T-helper 2 cell treated with Interferon-gamma antibody and Interleukin-4, amounts not matched to agents 100 ng/mL and 5 ng/mL, for 36 hours (primary cell): ENCODE data around the gene PGM2L1. TPM values are rescaled to one million over a fixed set of nuclear protein-coding genes. Genes with fewer than 3 reads are reported as not detected.
"Not testable (repeated sequence)": the region's sequence is repeated elsewhere in the genome, so short reads cannot be mapped to it uniquely, and the experiment has no call there.

Experiments
- intact Hi-C: fragments of 100-400 bp; cut with micrococcal nuclease; formaldehyde crosslinking; loops from one replicate; pipeline ENCODE4 v1.15.1; 2023
- total RNA-seq: library from RNA; stranded (reverse); gene quantifications from 2 replicates; pipeline ENCODE4 v1.2.3, GENCODE V29; 2022

The PGM2L1 gene
- total RNA-seq, 1 donor from 2014 or later: 8.5 TPM

GRCh38 chr11:74403607-74404321 lies 5.5 kb upstream of the PGM2L1 start:
- intact Hi-C loops: no loop called here

- intact Hi-C loops: no loop called here
Observed at GRCh38 chr11:74400606-74401005, 2.4 kb upstream of the PGM2L1 start.

GRCh38 chr11:74397501-74398243 lies 561 bp downstream of the PGM2L1 start:
- intact Hi-C loops: loop anchor here (1.0 to 2.0 kb wide), 8 partner anchors 9 to 799 kb away; partner anchors contain the start of genes C2CD3, COA4, FAM168A and LIPT2

- intact Hi-C loops: no loop called here
Observed at GRCh38 chr11:74392256-74392655, 6.0 kb downstream of the PGM2L1 start.

- intact Hi-C loops: no loop called here
Observed at GRCh38 chr11:74391193-74391592, 7.0 kb downstream of the PGM2L1 start.

- intact Hi-C loops: no loop called here
Observed at GRCh38 chr11:74390697-74391096, 7.5 kb downstream of the PGM2L1 start.

- intact Hi-C loops: loop anchor here (1.0 to 2.0 kb wide), 3 partner anchors 9 to 132 kb away; partner anchors contain the start of gene PGM2L1
Observed at GRCh38 chr11:74388678-74389327, 9.4 kb downstream of the PGM2L1 start.

GRCh38 chr11:74384641-74385040 lies 13.6 kb downstream of the PGM2L1 start:
- intact Hi-C loops: no loop called here

GRCh38 chr11:74380746-74381439 lies 17.3 kb downstream of the PGM2L1 start:
- intact Hi-C loops: no loop called here

GRCh38 chr11:74377689-74378088 lies 20.5 kb downstream of the PGM2L1 start:
- intact Hi-C loops: no loop called here

- intact Hi-C loops: no loop called here
Observed at GRCh38 chr11:74373382-74373781, 24.9 kb downstream of the PGM2L1 start.

GRCh38 chr11:74371269-74372052 lies 26.8 kb downstream of the PGM2L1 start:
- intact Hi-C loops: no loop called here

GRCh38 chr11:74370123-74370522 lies 28.1 kb downstream of the PGM2L1 start:
- intact Hi-C loops: no loop called here

- intact Hi-C loops: no loop called here
Observed at GRCh38 chr11:74367881-74368280, 30.4 kb downstream of the PGM2L1 start.

GRCh38 chr11:74366576-74366975 lies 31.7 kb downstream of the PGM2L1 start:
- intact Hi-C loops: no loop called here

GRCh38 chr11:74365805-74366204 lies 32.4 kb downstream of the PGM2L1 start:
- intact Hi-C loops: not testable (repeated sequence)

GRCh38 chr11:74357449-74357848 lies 40.8 kb downstream of the PGM2L1 start:
- intact Hi-C loops: no loop called here

GRCh38 chr11:74355626-74356025 lies 42.6 kb downstream of the PGM2L1 start:
- intact Hi-C loops: no loop called here

- intact Hi-C loops: no loop called here
Observed at GRCh38 chr11:74354036-74354435, 44.2 kb downstream of the PGM2L1 start.

- intact Hi-C loops: no loop called here
Observed at GRCh38 chr11:74347381-74347780, 50.9 kb downstream of the PGM2L1 start.

- intact Hi-C loops: no loop called here
Observed at GRCh38 chr11:74345420-74345819, 52.8 kb downstream of the PGM2L1 start.
